HG03558 (cell line): ENCODE data around the gene CHCHD2.
"Not testable (repeated sequence)": the region's sequence is repeated elsewhere in the genome, so short reads cannot be mapped to it uniquely, and the experiment has no call there.

Experiments used
- ATAC-seq: cut with Tn5 transposase; IDR thresholded peaks from one replicate; pipeline ENCODE4 v1.9.1; 2021; ENCODE audit warnings: moderate number of reproducible peaks; ENCODE audit not compliant: unreplicated experiment; ENCODE audit errors: extremely low read depth

Gene CHCHD2

GRCh38 chr7:56106108-56107073 lies at the start of gene CHCHD2:
TSS of gene CHCHD2 (minus strand) at chr7:56106476. CDS start at chr7:56106413, 63 bp downstream.
- ATAC-seq, result peak; percentile 99

GRCh38 chr7:56131062-56131461 lies 24.8 kb upstream of the CHCHD2 start:
- ATAC-seq, result not testable (repeated sequence)

GRCh38 chr7:56127241-56127975 lies 21.1 kb upstream of the CHCHD2 start:
- no peak for ATAC-seq

- no peak for ATAC-seq
These were observed 19.6 kb upstream of the CHCHD2 start for GRCh38 chr7:56125831-56126230.

DNA sequence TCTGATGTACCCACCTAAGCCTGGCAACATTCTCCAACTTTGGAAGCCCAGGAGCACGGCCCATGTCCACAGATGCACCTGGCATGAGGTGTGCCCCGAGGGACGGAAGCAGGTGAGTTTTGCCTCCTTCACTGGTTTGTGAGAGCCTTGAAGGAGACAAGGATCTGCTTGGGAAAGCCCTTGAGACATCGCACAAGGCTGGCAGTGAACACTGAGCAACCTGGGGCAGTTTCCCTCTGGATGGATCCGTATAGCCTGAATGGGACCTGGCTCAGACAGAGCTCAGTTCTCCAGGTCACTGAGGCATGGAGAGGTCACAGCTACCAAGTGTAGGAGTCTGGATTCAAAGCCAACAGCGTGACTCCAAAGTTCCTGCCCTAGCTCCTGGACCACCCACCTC lies 18.7 kb upstream of the CHCHD2 start:
- no peak for ATAC-seq

DNA sequence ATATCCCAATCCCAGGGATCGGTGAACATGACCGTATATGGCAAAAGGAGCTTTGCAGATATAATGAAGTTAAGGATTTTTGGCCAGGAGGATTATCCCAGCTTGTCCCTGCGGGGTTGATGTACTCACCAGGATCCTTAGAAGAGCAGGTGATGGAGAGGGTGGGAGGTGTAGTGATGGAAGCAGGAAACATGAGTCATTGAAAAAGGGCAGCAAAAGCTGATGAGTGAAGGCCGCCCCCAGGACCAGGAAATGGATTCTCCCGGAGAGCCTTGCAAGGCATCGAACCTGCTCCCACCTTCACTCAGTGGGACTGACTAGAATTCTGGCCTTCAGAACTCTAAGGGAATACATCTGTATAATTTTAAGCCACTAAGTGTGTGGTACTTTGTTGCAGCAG lies 15.2 kb upstream of the CHCHD2 start:
- ATAC-seq, result no peak

GRCh38 chr7:56115852-56116538 lies 9.7 kb upstream of the CHCHD2 start, which contains the start of gene NUPR2:
TSS of gene NUPR2 (minus strand) at chr7:56116417. CDS start at chr7:56116314, 103 bp downstream.
- ATAC-seq, result no peak

GRCh38 chr7:56112244-56112643 lies 6.0 kb upstream of the CHCHD2 start:
- not testable (repeated sequence) for ATAC-seq

- no peak for ATAC-seq
These were observed 4.3 kb upstream of the CHCHD2 start for GRCh38 chr7:56110611-56111010.

DNA sequence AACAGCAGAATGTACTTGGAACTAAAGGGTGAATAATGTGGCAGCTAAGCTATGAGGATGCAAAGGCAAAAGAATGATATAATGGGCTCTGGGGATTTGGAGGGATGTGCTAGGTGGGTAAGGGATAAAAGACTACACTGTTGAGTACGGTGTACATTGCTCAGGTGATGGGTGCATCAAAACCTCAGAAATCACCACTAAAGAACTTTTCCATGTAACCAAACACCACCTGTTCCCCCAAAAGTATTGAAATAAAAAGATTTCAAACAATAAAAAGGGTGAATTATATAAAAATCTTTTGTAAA lies 1.6 kb upstream of the CHCHD2 start:
- ATAC-seq, result no peak

DNA sequence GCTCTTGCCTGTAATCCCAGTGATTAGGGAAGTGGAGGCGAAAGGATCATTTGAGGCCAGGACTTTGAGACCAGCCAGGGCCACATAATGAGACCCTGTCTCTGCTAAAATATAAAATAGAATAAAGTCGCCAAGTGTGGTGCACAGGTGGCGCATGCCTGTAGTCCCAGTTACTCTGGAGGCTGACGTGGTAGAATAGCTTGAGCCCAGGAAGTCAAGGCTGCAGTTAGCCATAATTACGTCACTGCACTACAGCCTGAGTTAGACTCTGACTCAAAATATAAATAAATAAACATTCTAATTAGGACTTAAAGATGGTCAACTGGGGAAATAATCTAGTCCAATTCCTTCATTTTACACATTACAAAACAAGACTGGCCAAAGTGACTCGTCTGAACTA lies 768 bp downstream of the CHCHD2 start:
- no peak for ATAC-seq

DNA sequence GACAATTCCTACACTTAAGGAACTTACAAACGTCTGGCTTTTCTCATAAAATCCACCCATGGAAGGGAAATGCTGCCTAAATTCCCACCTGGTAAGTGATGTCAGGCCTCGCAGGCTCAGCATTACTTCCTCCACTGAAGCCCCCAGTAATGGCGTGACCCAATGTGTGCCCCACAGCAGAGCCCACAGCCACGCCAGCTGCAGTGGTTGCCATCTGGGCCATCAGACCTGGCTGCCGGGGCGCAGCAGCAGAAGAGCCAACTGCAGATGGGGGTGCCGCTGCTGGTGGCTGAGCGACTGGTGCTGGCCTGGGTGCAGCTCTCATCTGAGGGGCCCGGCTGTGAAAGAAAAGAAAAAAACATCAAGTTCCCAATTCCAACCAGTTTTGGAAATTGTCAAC lies 2.1 kb downstream of the CHCHD2 start:
- ATAC-seq, result not testable (repeated sequence)

GRCh38 chr7:56099653-56100052 lies 6.6 kb downstream of the CHCHD2 start:
- no peak for ATAC-seq

GRCh38 chr7:56098187-56099008 lies 7.9 kb downstream of the CHCHD2 start:
- not testable (repeated sequence) for ATAC-seq

DNA sequence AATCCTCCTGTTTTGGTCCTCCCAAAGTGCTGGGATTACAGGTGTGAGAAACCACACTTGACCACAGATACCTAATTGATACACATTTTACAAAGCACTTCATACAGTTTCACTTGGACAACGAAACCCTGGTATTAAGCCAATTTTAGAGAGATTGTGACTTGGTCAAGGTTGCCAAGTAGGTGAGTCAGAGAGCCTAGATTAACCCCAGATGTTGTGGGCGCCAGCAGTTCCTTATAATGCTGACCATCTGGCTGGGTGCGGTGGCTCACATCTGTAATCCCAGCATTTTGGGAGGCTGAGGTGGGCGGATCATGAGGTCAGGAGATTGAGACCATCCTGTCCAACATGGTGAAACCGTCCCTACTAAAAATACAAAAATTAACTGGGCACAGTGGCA lies 8.6 kb downstream of the CHCHD2 start:
- ATAC-seq, result no peak

DNA sequence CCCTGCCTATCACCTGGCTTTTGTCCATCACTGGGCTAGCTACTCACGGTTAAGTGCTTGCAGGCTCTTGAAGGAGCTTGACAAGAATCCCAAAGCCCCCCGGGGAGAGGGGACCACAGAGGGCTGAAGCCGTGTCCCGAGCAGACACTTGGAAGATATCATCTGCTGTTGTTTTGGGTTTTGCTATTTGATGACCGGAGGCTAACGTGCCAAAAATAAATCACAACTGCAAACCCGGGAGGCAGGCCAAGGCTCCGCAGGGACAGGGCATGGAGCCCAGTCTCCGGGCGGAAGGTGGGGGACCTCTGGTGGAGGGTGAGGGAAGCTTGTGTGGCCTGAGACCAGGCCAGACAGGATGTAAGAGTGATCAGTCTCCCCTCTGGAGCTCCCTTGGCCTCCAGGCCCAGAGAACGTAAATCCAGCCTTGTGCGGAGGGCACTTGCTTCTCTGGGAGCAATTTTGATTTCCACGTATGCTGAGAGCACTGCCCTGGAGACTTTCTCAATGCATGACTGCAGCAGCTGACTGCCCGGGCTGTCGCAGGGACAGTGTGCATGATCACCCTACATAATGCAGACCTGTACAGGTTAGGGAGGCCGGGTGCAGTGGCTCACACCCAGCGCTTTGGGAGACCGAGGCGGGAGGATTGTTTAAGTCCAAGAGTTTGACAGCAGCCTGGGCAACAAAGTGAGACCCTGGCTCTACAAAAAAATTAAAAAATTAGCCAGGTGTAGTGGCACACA lies 13.3 kb downstream of the CHCHD2 start, which contains the start of gene PHKG1:
Gene PHKG1, minus strand, starts transcription at position 164 of the 743 bp plus-strand sequence. CDS start 4,011 bp downstream, outside the sequence.
- no peak for ATAC-seq

DNA sequence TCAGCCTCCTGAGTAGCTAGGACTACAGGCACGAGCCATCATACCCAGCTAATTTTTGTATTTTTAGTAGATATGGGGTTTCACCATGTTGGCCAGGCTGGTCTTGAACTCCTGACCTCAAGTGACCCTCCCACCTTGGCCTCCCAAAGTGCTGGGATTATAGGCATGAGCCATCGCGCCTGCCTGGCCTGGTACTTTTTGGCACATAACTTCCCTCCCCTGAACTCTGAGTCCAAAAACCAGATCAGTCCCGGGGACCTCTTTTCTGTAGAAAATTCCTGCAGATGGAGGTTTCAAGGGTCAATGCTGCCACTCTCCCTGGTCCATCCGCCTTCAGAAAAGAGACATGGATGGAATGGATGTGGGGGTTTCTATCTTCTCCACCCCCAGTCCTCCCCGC lies 13.9 kb downstream of the CHCHD2 start:
- ATAC-seq, result not testable (repeated sequence)

DNA sequence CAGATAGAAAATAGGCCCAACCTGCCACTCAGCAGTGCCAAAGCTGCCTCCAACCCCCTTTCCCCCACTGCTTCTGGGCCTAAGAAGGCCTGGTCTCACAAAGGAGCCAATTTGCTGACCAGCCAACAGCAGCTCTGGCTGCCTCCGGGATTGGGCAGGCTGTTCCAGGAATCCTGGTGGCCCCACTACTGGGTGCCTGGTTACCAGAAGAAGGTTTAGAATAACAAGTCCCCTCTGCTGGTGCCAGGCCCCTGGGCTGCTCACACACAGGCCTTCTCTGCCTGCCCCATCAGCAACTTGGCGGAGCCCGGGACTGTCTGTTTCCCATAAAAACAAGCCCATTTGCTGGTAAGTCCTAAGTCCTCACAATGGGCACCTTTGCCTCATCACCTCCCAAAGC lies 14.7 kb downstream of the CHCHD2 start:
- ATAC-seq, result no peak

GRCh38 chr7:56087445-56087844 lies 18.8 kb downstream of the CHCHD2 start:
- no peak for ATAC-seq
